Eye (tissue), 1 donor: ENCODE data around the gene POLL.
A peak's percentile ranks its signal among the peaks of the same experiment; 100 is the strongest.
"Not testable (repeated sequence)": the region's sequence is repeated elsewhere in the genome, so short reads cannot be mapped to it uniquely, and the experiment has no call there.

Source experiments
- DNase-seq: peaks from one replicate; pipeline ENCODE4 v3.0.0-alpha.2; 2015

Gene POLL

GRCh38 chr10:101587725-101588653, at the start of gene POLL, which contains the start of gene DPCD:
POLL (minus strand) TSS chr10:101588257; CDS start chr10:101587360, 897 bp downstream.
DPCD (plus strand) TSS chr10:101588321; CDS start chr10:101588337, 16 bp downstream.
- peak; percentile 99 for DNase-seq

DNA sequence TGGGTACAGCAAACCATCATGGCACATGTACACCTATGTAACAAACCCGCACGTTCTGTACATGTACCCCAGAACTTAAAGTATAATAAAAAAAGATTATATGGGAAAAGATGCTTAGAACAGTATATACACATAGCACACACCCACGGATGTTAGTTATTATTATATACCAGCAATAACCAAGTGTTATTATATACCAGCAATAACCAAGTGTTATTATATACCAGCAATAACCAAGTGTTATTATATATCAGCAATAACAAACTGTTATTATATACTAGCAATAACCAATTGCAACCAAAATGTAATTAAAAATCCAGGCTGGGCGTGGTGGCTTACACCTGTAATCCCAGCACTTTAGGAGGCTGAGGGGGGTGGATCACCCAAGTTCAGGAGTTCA, 45.5 kb upstream of the POLL start:
- DNase-seq, result not testable (repeated sequence)

DNA sequence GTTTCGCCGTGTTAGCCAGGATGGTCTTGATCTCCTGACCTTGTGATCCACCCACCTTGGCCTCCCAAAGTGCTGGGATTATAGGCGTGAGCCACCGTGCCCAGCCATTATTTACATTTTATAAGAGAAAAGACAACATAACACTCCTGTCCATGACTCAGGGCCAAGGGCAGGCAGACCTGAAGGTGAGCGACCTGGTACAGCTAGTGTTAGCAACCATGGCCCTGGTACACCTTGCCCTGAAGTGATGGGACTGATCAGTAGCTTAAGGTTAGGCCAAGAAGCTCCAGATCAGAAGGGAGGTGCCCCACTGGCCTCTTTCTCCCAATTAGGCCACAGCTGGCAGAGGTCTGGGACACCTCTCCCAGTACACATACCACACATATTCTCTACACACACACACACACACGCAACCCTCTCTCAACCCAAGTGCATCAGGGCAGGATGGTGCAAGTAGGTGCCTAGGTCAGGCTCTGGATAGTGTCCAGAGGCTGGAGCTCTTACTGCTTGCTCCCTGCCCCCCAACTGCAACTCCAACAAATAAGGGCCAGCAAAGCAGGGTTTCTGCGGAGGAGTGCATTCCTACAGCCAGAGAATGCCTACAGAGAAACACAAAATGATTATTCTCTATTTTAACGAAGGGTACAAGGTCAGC, 43.9 kb upstream of the POLL start:
- no peak for DNase-seq

GRCh38 chr10:101630633-101630920, 42.5 kb upstream of the POLL start:
- no peak for DNase-seq

- DNase-seq, result peak; percentile 97
Observed at GRCh38 chr10:101629837-101630632, 42.0 kb upstream of the POLL start.

- no peak for DNase-seq
Observed at GRCh38 chr10:101625821-101626412, 37.9 kb upstream of the POLL start.

GRCh38 chr10:101624526-101625102, 36.6 kb upstream of the POLL start:
- DNase-seq, result no peak

DNA sequence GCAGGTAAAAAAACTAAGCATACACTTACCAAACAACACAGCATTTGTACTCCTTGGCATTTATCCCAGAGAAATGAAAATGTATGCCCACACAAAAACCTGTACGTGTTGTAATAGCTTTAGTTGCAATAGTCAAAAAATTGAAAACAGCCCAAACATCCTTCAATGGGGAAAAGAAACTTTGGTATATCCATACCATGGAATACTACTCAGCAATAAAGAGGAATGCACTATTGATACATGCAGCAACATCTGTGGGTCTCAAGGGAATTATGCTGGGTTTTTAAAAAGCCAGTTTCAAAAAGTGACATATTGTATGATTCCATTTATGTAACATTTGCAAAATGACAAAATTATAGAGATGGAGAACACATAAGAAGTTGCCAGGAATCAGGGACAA, 35.5 kb upstream of the POLL start:
- DNase-seq, result no peak

GRCh38 chr10:101619983-101620382, 31.9 kb upstream of the POLL start:
- DNase-seq, result no peak

- DNase-seq, result no peak
Observed at GRCh38 chr10:101618871-101619270, 30.8 kb upstream of the POLL start.

- DNase-seq, result no peak
Observed at GRCh38 chr10:101617824-101618568, 29.9 kb upstream of the POLL start.

- no peak for DNase-seq
Observed at GRCh38 chr10:101617102-101617823, 29.2 kb upstream of the POLL start.

- DNase-seq, result no peak
Observed at GRCh38 chr10:101616415-101617101, 28.5 kb upstream of the POLL start.

DNA sequence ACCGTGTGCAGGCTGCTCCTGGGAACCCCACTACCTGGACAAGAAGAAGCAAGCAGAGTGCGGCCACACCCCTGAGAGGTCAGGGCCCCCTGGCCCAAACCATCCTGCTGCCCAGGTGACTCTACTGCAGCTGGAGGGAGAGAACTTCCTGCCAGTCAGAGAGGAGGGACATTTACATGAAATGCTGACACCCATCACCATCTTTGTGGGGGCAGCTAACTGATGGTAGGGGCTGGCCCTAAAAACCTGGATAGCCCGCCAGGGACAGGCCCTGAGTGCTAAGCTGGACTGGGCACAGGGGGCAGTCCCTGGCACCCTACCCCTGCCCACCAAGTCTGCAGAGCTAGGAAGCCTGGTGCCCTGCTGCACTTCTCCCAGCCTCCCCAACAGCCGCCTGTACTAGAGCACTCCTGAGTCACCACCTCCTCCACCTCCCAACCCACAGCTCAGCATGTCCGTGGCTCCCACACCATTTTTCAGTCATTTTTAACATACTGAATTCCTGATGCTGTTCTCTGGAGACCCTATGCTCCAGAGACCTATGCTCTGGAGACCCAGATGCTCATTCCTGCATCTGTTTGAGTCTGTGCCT, 27.6 kb upstream of the POLL start:
- DNase-seq, result no peak

- DNase-seq, result peak; percentile 53
Observed at GRCh38 chr10:101614663-101615524, 26.8 kb upstream of the POLL start.

GRCh38 chr10:101613646-101614045, 25.6 kb upstream of the POLL start:
- no peak for DNase-seq

GRCh38 chr10:101612872-101613271, 24.8 kb upstream of the POLL start:
- DNase-seq, result peak; percentile 35

DNA sequence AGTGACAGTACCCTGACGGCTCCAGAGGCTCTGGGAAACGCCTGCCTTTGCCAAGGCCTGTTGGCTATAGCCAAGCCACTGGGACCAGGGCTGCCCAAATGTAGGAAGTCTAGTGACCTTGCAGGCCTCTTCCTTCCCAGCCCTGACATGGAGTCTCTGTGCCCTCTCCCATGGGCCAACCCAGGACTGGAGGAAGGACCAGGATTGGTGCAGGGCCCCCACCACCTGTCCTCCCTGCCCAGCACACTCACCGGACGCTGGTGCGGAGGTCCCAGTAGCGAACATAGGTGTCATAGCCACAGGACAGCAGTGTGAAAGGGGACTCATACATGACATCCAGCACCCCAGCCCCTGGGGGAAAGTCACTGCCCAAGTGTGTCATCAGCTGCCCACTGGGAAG, 24.0 kb upstream of the POLL start:
- no peak for DNase-seq
